HG03469 (cell line): ENCODE data around the gene PFAS.

Experiments used
- ATAC-seq: cut with Tn5 transposase; IDR thresholded peaks from one replicate; pipeline ENCODE4 v1.9.1; 2021; ENCODE audit warnings: mild to moderate bottlenecking, moderate library complexity, moderate number of reproducible peaks; ENCODE audit not compliant: unreplicated experiment

PFAS gene

DNA sequence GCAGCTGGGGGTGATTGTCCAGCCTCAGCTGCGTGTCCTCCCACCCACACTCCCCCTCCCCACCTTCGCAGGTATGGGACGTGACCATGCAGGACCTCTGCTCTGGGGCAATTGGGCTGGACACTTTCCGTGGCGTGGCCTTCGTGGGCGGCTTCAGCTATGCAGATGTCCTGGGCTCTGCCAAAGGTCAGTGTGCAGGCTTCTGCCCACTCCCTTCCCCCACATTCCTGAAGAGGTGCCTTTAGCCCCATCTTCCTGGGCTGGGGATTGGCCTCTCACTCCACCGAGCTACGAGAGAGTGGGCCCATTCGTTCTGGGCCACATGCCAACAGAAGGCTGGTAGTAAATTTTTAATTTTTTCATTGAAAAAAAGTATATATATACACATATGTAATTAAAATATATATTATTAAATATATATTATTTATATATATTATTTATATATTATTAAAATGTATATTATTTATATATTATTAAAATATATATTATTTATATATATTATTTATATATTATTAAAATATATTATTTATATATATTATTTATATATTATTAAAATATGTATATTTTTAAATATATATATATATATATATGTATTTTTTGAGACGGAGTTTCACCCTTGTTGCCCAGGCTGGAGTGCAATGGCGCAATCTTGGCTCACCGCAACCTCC, 18.5 kb downstream of the PFAS start:
- ATAC-seq = no peak

DNA sequence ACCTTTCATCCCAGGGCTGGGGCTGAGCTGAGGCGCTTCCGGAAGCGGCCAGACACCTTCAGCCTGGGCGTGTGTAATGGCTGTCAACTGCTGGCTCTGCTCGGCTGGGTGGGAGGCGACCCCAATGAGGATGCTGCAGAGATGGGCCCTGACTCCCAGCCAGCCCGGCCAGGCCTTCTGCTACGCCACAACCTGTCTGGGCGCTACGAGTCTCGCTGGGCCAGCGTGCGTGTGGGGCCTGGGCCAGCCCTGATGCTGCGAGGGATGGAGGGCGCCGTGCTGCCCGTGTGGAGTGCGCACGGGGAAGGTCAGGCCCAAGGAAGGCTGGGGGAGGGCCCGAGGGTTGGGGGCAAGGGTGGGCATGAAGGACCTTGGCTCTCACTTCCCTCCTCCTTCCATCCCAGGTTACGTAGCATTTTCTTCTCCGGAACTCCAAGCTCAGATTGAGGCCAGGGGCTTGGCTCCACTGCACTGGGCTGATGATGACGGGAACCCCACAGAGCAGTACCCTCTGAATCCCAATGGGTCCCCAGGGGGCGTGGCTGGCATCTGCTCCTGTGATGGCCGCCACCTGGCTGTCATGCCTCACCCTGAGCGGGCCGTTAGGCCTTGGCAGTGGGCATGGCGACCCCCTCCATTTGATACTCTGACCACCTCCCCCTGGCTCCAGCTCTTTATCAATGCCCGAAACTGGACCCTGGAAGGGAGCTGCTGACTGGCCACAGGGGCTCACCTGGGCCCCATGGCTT, 19.6 kb downstream of the PFAS start:
- no peak for ATAC-seq

DNA sequence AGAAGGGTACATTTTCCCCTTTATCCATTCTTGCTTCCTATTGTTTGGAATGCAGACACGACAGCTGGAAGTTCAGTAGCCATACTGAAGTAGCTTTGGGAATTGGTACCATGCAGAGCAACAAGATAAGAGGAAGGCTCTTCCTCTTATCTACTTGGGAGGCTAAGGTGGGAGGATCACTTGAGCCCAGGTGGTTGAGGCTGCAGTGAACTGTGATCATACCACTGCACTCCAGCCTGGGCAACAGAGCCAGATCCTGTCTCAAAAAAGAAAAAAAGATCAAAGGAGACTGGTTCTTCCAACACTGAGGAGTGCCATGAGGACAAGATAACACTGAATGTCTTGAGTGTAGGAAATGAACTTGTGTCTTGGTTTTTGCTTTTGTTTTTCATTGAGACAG, 23.3 kb downstream of the PFAS start:
- no peak for ATAC-seq

DNA sequence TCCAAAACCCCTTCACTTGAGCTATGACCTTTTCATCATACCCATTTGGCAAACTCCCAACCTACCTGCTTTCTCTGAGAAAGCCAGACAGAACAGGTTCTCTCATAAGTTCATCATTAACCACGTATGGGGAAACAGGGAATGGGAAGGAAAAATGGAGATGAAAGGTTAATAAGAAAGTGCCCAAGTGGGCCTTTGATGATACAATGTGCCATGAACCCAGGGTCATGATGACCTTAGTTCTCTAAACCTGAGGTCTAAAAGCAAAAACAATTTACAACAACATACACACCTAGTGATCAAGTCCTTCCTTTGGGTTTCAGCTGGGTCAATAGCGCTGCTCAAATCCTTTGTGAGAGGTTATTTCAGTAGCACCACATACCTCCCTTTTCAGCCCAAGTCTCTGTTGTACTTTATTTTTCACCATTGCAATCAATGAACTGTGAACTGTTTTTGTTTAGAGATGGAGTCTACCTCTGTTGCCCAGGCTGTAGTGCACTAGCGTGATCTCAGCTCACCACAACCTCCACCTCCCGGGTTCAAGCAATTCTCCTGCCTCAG, 24.9 kb downstream of the PFAS start:
- no peak for ATAC-seq

DNA sequence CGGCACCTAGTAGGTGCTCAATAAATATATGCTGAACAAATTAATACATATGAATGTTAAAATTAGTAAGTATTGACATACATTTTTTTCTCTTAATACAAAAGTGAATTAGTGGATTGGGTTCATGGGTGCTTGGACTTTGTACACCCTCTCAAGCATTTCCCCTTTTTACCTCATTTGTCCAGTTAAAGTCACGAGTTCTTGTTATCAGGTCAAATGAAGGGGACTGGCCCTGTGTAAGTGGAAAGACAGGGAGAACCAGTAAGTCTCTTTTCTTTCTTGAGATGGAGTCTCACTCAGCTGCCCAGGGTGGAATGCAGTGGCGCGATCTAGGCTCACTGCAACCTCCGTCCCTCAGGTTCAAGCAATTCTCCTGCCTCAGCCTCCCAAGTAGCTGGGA, 25.7 kb downstream of the PFAS start:
- no peak for ATAC-seq

DNA sequence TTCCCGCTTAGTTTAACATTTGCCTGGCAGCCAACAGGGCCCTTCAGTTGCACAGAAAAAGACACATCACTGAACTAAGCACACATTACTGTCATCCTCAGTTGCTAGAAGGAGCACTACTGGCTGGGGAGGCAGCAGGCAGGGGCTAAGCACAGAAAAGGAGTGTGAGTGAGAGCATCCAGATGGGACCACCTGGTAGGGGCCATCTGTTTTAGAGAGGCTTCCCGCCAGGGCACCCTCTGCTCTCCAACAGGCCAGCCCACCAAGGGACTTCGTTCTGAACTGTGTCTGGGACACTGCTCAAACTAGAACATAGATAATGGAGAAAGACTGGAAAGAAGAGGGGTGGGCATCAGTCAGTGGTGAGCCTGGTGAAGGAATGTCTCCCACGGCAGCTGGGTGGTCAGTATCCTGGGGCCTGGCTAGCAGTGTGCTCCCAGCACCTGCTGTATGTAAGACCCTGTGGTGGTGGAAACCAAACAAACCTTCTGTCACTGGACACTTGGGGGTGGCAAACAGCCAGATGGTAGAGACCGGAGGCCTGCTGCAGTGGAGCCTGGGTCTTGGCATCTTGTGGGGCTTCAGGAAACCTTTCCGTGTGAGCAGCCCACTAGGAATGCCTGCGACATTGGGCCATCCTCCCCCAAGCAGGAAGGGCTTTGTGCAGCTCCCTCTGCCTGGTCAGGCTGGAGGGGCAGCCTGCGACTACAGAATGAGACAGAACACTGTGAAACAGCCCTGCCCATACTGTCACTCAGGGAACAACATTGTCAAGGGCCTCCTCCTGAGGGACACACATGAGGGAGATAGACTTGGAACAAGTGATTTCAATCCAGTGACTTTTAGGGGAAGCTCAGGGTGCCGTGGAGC, 26.6 kb downstream of the PFAS start:
- no peak for ATAC-seq

DNA sequence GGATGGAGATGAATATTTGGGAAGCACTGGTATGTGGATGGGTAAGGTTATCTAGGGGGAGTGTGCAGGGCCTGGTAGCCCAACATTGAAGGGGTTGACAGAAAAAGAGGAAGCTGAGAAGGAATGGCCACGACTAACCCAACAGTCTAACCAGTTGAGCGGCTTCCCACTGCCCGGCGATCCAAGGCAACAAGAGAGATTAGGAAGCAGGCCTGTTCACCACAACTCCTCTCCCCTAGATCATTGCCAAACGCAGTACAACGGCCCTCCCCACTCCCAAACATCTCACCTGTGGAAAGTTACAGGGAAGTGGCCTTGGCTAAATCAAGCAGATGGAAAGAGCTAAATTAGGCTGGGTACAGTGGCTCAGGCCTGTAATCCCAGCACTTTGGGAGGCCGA, 28.2 kb downstream of the PFAS start:
- no peak for ATAC-seq

DNA sequence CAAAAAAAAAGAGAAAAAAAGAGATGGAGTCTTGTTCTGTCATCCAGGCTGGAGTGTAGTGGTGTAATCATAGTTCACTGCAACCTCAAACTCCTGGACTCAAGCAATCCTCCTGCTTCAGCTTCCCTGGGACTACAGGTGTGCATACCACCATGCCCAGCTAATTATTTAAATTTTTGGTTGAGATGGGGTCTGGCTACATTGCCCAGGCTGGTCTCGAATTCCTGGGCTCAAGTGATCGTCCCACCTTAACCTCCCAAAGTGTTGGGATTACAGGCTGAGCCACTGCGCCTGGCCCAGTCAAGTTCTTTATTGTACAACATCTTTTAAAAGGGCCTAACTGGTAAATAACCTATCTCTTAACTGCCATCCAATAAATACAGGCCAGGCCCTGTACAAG, 33.3 kb downstream of the PFAS start:
- ATAC-seq = no peak

DNA sequence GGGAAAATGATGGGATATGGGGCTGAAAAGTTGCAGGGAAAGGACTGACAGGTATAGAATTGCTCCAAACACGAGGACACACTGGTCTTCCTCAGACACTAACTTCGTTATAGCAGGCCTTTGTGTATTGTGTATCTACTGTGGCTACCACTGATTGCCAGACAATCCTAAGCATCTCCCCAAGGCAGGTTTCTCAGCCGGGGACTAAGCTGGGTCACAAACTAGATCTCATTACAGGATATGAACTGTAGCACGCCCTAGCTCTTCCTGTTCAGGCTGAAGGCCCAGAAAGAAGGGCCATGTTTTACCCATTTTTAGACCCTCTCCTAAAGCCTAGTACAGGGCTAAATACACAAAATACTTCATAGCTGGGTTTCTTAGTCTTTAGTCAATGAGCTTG, 34.3 kb downstream of the PFAS start:
- ATAC-seq = no peak

DNA sequence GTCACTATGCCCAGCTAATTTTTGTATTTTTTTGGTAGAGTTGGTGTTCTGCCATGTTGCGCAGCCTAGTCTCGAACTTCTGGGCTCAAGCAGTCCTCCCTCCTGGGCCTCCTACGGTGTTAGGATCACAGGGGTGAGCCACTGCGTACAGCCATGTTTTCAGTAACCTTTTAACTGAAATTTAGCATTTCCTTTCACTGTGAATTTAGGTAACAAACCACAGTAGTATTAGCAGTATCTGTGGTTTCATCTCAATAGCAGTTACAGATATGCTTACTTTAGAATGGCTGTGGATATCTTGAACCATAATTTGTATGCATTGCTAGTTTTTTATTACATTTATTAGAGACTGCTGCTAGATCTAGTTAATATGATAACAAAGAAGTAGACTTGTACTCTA, 35.0 kb downstream of the PFAS start:
- no peak for ATAC-seq

DNA sequence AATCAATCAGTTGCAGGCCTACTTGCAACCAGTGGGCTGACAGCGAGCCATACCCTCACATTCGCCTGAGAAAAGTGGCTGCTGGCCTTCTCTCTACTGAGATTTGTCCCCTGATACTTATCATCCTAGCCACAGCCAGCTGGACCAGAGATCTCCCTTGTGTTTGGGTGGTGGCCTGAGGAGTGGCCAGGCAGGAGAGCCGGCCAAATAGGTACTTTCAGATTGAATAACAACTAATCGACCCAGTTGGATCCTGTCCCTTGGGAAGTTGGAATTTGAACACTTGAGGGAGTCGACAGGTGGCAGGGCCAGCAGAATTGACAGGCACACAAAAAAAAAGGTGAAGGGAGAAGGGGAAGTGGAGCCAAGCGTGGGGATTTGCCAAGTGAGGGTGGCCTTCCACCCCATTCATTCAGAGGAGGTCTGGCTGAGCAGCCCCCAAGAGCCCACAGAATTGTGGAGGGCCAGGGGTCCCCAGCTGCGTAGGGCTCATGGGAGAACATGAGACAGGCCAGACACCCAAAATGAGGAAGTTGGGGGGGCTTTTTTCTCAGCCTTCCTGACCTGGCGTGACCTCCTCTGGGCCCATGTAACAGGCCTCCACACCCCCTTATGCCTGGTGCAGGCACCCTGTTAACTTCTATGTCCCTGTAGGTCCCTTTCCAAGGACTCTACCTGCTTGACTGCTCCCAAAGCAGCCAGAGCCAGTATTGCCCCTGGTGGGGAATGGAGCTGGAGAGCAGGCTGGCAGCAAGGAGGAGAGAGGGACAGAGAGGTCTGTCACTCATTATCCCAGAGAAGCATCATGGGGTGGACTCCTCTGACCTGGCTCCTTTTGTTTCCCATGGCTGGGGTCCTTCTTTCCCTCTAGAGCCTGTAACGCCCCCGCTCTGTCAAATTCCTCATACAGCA, 36.4 kb downstream of the PFAS start:
- no peak for ATAC-seq

DNA sequence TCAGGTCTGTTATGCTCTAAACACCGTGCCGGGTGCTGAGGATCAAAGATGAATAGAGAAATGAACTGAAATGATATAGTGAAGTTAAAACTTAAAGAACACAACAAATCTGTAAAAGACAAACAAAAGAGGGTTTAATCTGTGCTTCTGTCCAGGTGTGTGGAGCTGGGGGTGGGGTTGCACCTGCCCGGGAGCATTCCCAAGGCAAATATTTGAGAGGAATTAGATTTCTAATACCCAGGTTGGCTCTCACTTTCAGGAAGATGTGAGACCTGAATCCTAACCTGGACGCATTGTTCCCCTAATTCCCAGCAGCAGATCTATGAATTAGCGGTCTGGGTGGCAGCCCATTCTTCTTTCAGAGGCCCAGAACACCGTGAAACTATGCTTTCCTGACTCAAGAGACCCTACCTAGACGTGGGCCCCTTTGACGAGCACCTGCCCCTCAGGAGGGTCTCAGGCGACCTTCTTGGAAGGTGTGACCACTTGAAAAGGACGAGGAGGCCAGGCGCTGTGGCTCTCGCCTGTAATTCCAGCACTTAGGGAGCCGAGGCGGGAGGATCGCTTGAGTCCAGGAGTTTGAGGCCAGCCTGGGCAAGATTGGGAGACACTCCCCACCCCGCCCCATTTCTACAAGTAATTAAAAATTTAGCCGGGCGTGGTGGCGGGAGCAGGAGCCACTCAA, 38.7 kb downstream of the PFAS start:
- no peak for ATAC-seq

DNA sequence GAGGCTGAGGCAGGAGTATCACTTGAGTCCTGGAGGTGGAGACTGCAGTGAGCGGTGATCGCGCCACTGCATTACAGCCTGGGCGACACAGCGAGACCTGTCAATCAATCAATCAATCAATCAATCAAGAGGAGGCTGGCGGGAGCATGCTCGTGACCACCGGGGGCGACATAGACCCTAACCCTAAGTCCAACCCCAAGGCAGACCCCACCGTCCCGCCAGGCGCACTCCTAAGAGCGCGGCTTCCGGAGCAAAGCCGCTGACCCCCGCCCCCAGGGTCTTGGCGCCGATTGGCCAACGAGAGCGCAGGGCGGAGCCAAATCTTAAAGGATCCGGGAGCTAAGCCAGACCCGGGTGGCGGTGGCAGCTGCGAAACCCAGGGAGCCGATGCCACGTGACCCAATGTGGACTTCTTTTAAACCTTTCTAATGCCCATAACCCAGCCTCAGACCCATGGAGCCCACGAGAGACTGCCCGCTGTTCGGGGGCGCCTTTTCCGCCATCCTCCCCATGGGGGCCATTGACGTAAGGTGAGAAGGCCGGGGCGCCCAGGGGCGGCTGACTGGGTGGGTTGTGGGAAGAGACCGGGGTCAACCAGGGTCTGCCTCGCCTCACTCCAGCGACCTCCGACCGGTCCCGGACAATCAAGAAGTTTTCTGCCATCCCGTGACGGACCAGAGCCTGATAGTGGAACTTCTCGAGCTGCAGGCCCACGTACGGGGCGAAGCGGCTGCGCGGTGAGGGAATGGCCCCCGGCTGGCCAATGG, 39.4 kb downstream of the PFAS start, which contains the start of gene RANGRF:
RANGRF (plus strand) TSS at position 335 of the 767 bp plus-strand sequence; CDS start at position 454, 119 bp downstream.
- ATAC-seq = no peak

DNA sequence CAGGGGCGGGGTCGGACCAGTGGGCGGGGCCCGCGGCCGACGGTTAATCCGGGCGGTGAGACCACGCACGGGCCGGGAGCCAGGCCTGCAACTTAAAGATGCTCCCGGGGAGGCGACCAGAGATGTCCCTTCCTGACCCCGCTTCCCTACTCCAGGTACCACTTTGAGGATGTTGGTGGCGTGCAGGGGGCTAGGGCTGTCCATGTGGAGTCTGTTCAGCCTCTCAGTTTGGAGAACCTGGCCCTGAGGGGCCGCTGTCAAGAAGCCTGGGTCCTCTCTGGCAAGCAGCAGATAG, 40.0 kb downstream of the PFAS start:
- no peak for ATAC-seq

DNA sequence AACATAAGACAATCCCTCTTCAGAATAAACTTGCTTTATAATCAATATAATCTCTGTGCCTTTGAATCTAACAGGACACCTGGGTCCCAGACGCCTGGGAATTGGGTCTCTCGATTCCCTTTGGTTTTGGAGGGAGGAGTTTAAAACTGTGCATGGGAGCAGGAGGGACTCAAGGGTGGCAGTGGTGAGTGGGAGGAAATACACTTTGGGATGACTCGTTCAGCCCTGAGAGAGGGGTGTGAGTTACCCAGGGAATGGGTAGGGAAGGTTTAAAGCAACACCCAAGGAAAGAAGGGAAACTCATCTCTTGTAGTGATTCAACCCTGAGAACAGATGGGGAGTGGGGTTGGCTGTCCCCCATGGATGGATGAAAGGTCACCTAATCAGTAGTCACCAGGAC, 41.0 kb downstream of the PFAS start:
- ATAC-seq = no peak

DNA sequence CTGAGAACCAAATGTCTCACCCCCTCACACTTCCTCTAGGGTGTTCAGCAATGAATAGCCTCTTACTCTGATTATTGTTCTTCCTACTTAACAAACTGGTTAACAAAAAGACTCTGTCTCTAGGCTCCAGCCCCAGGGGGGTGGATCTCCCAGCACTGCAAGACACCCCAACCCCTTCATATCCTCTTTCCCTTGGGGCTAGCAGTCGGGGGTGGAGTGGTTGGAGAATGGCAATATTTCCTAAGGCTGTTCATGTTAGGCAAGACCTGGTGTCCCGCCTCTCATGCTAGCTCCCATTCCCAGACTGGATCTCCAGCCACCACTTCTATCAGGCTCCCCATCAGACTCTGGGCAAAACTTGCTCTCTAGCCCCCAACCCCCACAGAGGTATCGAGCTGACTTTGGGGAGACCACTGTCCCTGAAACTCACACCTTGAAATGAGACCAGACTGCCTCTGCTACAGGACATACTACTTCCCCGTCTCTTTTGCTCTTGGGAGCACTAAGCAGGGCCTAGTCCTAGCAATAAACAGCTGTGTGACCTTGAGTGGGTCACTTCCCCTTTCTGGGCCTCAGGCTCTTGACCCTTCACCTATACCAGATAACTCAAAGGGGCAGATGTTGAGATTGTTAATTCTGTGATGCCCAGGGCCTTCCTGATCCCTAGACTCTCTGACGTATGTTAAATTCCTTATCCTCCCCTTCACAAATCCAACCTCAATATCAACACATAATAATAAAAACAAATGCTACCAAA, 43.7 kb downstream of the PFAS start:
- ATAC-seq = no peak

DNA sequence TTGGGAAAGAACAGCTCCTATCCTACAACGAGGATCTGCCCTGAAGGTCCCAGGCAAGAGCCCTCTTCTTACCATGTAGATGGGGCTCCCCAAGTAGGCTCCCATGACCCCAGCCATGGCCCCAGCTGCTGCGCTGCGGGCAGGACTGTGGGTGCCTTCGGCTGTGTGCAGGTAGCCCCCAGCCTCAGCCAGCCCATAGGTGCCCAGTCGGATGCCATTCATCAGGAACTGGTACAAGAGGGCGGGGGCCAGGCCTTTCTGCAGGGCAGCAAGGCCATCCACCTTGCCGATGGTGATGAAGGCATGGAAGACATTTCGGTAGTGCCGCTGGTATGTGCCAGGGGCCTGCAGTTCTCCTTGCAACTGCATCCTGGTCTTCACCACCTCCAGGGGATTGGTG, 45.3 kb downstream of the PFAS start:
- no peak for ATAC-seq

DNA sequence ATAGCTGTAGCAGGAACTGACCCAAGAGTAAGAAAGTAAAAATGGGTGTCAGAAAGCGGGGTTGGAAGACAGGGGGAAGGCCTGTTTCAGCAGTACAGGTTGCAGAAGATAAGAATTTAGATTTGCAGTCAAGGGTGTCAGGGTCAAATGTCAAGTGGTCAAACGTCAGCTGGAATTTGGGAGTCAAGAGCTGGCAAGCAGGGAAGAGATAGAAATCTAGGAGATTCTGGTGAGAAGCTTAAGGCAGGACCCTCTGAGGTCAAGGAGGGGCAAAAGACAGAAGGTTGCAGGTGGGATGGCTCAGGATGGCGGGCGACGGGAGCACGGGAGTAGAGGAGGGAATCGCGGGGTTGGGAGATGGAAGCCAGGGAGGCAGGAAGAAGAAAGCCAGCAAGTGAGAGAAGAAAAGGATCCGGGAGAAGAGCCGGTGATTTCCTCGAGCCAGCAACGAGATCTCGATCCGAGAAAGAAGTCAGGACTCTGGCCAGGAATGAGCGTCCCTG, 45.8 kb downstream of the PFAS start:
- no peak for ATAC-seq
